Stimulated activated CD8-positive, alpha-beta memory T cell treated with anti-CD3 and anti-CD28 coated beads, Interleukin-15, amount 100 ng/mL, for 1 hour (primary cell): ENCODE measurements around the gene PDGFRB.
"Not testable (repeated sequence)": the region's sequence is repeated elsewhere in the genome, so short reads cannot be mapped to it uniquely, and the experiment has no call there.

Source experiments
- DNase-seq: peaks from one replicate; pipeline ENCODE4 v3.0.0-alpha.2; 2020; ENCODE audit warnings: low read depth

The PDGFRB gene

DNA sequence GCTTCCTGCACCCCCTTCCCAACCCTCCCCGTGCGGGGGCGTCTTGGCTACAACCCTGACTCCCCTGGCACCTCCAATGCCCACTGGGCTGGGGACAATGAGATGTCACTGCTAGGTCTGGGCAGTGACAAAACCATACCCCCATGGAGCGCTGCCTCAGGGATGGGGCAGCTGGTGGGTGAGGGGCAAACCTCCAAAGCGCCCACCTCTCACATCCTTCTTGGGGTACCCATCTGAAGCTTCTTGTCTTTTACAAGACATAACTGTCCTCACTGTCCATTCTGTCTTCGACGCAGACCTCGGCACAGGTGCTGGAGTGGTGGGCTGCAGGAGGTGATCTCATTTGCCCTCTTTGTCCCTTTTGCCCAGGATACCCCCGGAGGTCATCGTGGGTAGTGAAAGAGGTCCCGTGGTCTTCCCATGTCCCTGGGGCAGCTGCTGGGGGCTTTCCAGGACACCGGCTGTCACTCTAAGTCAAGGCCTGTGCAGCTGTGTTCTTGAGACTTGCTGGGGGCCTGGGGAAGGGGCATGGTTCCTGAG, 41.5 kb downstream of the PDGFRB start:
- DNase-seq, result no peak

DNA sequence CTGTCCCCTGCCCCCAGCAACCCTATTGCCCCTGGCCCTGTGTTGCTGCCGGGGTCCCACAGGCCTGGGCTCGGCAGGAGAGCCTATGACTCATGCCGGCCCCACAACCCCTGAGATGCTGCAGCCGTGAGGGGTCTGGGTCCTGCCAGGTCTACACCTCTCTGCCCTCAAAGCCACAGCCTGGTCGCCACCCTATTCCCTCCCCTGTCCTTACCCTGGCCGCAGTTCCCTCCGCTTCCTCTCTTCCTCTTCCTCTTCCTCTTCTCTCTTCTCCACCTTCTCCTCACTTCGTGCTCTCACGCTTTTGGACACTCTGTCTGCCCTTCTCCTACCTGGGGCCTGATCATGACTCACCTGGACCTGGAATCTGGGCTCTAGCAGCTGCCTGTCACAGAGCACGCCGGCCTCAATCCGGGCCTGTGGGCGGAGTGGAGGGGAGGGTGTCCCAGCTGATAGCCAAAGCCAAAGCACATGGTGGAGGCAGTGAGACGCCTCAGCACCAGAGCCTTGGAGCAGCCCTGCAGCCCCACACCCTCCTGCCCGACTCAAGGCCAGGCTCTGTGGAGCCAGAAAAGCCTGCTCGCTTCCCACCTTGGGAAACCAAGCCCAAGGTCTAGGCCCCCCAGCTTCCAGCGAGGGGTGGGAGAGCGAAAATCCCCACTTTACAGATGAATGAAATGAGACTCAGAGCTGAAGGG, 42.4 kb downstream of the PDGFRB start:
- DNase-seq, result no peak

DNA sequence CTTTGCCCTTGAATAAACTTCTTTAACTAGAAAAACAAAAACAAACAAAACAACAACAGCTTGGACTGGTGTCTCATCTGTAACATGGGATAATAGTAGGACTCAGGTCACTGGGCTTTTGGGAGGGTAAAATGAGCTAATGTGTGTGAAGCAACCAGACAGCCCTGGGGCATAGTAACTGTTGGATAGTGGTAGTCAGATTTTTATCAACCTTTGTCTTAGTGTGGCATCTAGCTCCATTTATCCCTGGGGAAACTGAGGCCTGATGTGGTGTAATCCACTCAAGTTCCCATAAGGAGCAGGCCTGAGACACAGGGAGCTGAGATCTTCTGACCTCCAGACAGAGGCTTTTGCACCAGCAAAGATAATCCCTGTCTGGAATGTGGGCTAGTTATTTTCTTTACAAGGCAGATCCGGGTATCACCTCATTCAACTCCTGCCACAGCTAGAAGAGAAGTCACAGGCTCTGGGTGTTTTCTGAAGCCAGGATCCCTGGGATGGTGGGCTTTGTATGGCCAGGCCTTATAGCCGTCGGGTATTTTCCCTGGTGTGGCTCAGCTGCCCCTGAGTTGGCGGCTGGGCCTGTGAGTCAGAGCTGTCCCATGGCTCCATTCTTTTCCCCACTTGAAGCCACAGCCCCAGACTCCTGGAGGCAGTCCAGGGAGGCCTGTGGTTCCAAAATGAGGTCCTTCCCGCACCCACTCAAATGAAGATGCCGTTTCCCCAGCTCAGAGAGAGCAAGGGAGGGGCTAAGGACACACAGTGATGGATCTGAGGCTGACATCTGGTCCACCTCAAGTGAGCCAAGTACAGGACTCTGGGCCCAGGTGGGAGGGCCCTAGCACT, 43.2 kb downstream of the PDGFRB start:
- DNase-seq, result no peak

DNA sequence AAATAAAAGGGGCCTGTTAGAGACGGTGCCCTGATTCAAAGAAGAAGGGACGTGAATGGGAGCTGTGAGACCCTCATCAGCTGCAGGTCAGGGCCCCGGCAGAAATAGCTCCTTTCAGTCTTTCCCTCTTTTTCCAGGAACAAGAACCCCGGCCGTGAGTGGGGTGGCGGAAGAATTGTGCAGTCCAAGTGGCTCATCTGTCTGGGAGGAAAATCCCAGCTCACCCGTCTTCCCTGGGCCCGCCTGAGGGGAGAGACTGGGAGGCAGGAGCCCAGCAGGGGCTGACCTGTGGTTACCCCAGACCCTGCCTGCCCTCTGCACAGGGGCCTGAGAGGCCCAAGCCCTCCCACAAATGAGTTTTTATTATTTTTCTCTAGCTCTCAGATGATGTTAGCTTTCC, 44.5 kb downstream of the PDGFRB start:
- no peak for DNase-seq

DNA sequence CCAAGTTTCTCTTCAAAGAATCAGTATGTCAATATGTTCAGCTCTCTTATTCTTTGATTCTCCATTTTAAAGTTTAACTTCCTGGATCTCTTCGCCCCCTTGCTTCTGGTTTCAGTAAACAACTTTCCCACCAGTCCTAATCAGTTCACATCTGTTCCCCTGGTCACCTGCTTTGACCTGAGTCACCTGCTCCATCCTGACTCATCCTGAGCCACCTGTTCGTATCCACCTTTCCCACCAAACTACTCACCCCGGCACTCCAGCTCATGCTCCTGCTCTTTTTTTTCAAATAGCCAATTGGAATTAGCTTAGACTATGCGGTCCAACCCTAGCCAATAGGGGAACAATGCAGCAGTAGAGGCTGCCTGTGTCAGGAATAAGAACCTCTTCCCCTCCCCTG, 45.7 kb downstream of the PDGFRB start:
- no peak for DNase-seq

DNA sequence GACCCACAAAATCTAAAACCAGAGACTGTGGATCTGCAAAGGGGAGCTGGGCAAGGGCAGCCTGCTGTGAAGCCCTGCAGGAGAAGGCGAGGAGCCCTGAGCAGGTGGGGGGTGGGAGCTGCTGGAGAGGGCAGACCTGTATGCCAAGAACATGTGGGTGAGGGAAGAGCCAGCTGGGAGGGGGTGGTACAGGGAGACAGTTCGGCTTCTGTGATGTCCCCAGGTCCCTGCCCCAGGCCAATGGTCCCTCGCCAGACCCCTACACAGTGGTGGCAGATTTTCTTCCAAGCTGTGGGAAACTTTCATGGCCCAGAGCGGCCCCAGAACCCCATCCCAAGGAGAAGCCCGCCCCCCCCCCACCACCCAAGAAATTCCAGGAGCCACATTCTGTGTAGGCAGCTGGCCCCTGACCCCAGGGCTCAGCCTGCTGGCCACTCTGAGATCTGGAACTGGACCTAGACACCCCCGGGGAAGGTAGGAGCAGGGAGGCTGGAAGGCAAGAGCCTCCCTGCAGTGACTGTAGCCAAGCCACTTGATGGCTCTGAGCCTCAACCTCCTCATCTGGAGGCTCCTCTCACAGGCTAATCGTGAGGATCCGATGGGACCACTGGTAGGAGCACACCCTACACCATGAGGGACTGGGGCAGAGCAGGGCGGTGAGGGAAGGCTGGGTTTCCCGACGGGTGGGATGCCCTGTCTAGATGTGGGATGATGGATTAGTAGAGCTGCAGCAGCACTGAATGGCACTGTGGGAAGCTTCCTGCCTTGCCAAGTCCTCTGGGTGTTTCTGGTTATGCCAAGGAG, 46.7 kb downstream of the PDGFRB start:
- no peak for DNase-seq

DNA sequence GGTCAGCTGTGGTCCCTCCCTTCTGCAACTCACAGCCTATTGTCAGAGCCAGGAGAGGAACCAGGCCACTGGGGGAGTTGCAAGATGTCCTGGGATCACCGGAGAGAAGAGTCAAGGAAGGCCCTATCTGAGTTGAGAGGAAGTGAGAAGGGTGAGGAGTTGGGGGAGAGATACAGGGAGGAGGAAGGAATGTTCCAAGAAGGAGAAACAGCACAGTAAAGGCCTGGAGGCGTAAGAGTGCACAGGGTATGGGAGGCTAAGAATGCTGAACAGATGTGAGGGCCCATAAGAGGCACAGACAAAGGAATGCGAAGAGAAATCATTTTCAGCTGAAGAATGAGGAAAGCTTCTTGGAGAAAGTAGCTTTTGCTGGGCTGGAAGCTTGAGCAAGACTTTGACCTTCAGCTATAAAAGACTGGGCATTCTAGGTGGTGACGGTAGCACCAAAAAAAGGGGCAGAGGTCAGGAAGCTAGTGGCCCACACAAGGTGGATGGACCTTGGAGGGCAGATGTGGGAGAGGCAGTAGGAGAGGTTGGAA, 47.7 kb downstream of the PDGFRB start:
- DNase-seq, result no peak

DNA sequence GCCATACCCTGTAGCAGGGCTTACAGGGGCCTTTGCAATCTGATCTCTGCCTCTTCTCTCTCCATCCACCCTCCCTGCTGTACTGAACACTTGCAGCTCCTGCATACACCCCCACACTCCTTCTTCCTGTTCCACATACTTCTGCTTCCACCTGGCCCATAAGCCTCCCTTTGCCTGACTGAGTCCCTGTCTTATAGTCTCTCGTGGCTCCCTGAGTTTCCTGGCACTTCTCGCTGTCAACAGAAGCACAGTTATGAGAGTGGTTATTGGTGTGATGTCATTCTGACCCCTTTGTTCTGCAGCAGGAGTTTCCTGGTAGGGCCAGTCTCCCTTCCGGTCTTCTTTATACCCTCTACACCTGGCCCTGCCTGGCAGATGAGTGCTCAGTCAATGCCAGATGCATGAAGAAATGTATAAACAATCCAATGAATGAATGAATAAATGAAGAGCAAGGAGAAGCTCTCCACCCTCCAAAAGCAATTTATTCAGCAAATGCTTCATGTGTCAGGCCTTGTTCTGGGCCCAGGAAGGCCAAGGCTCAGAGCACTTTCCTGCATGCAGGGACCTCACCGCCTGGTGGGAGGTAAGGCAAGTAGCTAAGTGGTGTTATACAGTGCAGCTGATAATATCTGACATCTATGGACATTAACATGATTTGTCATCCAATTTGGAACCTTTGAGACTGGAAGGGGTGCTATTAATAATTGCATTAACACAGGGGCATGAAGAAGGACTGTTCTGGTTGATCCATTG, 48.8 kb downstream of the PDGFRB start:
- DNase-seq, result no peak

DNA sequence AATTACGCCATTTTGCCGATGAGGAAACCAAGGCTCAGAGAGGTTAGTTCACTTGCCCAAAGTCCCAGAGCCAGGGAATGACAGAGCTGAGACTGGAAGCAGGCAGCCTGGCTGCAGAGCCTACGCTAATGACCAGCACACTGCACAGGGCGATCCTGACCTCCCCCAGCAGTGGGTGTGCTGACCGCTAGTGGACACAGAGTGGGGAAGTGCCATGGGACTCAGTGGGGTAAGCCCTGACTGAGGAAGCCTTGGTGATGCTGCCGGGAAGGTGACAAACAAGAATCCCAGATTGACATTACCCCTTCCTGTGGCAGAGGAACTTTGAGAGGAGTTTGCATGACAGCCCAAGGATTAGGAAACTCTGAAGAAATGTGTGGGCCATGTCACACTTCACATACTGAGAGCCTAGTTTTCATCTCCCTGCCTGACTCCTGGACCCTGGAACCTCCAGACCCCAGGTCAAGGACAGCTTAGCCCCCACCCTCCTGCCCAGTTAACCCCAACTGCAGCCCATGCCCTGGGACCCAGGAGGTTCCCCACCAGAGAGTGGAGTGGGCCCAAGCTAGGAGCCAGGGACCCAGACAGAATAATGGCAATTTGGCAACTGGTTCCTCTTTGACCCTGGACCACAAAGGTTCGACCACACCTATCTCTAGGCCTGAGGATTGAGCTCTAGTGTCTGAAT, 49.6 kb downstream of the PDGFRB start:
- no peak for DNase-seq

DNA sequence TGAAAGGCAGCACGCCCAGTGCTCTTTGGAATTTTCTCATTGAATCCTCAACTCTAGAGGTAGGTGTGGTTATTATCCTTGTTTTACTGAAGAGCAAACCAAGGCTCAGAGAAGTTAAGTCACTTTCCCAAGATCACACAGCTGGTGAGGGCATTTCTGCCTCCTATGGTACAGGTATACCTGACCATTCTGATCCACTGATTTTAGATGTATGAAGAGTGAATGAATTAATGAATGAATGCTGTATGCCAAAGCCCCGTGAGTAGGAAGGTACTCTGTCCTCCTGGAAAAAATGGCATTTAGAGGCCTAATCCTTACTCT, 51.1 kb downstream of the PDGFRB start:
- DNase-seq, result no peak

DNA sequence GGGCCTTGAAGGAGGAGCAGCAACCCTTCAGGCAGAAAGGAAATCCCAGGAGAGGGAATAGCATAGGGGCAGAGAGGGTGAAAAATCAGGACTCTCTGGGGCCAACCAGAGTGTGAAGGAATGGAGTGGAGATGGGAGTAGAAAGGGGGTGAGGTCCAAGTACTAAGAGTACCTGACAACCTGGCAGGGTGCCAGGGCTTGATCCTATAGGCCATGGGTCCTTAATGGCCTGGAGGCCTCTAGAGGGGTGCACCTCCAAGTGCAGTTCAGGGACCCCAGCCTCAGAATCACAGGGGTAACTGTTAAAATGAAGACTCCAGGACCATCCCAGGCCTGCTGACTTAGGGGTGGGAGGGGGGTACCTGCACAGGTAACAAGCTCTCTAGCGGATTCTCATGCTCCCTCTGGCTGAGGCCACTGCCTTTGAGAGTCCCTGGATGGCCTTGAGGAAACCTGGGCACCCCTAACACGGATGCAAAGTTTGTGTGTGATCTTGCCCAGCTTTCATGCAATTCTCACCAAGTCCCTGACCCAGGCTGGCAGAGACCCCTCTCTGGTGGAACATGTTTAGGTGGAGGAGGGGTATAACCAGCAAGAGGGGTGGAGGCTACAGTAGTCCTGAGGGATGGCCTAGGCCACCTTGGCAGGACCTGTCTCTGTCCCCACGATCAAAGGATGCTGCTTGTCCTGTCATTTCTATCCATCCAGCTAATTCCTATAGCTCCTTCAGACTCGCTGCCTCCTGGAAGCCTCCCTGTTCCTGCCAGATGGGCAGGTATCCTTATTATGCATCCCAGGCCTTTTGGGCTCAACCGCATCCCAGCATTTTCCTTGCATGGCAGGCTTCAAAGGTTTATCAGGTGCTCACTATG, 51.7 kb downstream of the PDGFRB start:
- no peak for DNase-seq

DNA sequence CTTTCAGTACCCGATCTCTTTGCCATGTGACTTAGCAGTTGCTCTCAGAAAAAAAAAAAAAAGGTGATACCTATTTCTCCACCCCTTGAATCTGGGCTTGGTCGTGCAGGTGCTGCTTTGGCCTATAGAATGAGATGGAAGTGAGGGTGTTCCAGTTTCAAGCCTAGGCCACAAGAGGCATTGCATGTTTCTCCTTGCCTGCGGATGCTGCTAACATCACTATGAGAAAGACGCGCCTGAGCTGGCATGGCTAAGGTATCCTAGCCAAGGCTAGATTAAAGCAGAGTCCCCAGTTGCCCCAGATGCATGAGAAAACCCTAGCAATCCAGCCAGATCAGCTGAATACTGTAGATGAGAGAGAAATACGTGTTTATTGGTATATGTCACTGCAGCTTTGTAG, 54.6 kb downstream of the PDGFRB start:
- DNase-seq, result no peak

DNA sequence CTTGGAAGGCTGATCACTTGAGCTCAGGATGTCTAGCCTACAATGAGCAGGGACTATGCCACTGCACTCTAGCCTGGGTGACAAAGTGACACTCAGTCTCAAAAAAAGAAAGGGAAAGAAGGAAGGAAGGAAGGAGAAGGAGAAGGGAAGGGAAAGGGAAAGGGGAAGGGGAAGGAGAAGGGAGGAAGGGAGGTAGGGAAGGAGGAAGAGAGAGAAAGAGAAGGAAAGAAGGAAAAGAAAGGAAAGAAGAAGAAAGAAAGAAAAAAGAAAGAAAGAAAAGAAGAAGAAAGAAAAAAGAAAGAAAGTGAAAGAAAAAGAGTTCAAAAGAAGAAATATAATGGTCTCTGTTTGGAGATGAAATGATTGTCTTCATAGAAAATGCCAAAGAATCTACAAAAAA, 58.5 kb downstream of the PDGFRB start:
- no peak for DNase-seq

DNA sequence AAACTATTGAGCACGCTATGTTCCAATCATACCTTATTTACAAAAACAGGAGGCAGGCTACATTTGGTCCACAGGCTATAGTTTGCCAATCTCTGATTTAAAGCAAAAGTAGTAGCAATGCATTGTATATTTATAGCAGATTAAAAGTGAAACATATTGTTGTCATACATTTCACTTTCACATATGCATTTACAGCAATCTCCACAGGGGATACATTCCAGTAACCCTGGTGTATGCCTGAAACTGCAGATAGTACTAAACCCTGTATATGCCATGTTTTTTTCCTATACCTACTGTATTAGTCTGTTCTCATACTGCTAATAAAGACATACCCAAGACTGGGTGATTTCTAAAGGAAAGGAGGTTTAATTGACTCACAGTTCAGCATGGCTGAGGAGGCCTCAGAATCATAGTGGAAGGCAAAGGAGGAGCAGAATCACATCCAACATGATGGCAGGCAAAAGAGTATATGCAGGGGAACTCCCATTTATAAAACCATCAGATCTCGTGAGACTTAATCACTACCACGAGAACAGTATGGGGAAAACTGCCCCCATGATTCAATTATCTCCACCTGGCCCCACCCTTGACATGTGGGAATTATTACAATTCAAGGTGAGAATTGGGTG, 63.4 kb downstream of the PDGFRB start:
- no peak for DNase-seq

DNA sequence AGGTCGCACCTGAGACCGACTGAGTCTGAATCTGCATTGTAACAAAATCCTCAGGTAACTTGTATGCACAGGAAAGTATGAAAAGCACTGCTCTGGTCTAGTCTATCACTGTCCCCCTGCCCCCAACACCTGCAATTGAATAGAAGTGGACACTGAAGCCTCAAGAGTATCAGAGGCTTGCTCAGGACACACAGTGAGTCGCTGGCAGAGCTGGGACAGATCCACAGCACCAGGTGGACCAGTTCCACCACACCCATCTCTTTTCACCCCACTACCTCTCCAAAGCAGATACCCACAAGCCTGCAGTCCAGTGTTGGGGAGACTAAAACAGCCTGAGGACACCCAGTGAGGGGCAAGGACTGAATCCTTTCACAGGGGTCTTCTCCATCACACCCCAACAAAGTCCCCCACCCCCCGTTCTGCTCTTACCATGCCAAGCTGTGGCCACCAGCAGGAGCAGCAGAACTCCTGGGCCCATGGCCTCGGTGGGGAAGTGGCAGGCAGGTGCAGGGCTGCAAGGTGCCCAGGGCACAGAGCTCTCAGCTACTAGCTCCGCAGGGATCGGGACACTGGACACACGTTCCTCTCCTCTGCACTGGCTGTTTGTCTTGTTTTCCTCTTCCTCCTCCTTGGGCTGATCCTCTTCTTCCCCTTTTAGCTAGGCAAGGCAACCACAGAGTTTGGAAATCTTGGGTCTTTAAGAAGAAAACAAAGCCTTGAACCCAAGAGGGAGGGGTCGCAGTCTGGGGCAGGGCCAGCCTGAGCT, 69.5 kb downstream of the PDGFRB start, which contains the start of gene CSF1R:
Gene CSF1R, minus strand, starts transcription at position 605 of the 766 bp plus-strand sequence. Its CDS starts 127 bp downstream, at position 478.
- DNase-seq, result no peak

DNA sequence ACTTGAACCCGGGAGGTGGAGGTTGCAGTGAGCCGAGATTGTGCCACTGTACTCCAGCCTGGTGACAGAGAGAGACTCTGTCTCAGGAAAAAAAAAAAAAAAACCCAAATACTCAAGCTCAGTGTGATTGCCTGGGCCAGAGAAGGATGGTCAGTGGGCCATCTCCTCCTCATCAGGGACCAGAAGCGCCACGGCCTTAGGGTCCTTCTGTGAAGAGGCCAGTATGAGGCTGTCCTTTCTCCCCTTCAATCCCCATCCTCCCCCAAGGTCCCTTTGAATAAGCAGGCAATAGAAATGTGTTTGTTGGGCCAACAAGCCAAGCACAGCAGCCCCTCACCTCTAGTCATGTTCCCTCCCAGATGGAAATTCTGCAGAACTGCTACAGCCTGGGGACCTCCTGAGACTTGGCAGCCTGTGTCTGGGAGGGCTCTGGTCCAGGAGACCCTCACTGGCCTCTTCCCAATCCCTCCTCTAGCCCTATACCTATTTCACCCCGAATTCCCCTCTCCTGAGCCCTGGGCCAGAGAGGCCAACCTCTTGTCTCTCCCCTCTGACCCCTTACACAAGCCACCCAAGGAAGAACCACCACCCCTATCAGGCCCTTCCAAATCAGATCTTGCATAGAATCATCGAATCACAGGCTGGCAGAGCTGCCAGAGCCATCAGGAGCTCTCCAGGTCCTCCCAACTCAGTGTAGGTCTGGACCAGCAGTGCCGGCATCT, 70.3 kb downstream of the PDGFRB start:
- DNase-seq, result no peak

DNA sequence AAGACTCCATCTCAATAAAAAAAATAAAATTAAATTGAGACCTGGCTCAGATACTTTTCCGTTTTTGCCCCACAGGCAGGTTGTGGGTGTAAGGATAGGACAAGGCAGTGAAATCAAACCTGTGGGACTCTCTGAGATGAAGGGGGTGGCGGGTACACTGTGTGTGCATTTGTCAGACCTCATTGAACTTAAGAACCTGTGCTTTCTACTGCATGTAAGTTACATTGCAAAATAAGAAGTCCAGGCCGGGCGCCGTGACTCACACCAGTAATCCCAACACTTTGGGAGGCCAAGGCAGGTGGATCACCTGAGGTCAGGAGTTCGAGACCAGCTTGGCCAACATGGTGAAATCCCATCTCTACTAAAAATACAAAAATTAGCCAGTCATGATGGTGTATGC, 70.9 kb downstream of the PDGFRB start:
- not testable (repeated sequence) for DNase-seq

DNA sequence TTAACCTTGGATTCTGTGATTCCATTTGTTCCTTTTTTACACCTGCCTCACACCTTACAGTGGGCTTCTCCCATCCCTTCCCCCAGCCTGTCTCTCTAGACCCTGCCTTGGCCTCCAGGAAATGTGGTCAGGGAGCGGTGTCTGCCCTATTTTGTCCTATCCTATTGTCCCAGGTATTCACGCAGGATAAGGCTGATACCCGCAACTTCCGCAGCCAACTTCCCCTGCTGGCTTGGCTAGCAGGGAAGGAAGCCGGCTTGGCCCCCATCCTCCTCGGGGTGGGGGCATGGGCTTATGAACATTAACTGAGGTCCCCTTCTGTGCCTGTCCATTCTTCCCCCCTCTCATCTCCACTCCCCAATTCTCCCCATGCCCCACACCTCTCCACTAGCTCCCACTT, 72.8 kb downstream of the PDGFRB start:
- DNase-seq, result no peak
